CD4-positive, alpha-beta T cell treated with Interleukin-17A for 1 hour (primary cell): ENCODE measurements around the gene AP2B1.
"Not testable (repeated sequence)": the region's sequence is repeated elsewhere in the genome, so short reads cannot be mapped to it uniquely, and the experiment has no call there.

Experiments used
- DNase-seq: peaks from one replicate; pipeline ENCODE4 v3.0.0-alpha.2; 2020

AP2B1 gene

DNA sequence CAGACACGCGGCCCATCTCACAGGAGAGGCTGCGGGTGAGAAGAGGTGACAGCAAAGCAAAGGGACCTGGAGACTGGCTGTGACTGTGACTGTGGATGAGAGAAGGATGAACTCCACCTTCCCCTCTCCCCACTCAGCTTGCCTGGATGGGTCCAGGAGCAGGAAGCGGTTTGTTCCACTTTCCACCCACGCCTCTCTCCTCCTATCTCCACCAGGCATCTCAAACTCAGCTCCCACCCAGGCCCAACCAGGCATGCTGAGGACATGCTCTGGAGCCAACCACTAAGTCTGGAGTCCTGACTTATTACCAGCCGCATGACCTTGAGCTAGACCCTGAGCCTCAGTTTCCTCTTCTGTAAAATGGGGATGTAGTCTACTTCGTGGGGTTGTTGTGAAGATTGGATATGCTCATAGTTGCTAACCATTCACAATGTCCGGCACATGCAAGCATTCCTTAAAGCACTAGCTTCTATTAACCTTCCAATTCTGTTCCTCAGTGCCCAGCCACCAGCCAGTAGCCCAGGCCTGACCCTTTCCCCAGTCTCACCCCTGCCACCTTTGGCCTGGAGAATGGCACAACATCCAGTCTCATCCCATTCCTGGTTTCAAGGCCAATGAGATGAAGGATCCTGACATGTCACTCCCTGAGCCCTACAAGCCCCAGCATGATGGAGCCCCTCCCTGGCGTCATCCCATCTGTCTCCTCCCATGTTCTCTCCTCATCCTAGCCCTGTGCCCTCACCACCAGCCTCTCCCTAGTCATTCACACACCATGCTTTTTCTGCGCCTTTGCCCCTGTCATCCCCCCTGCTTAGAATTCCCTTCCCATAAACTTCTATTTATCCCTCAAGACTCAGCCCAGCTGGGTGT, 163.6 kb downstream of the AP2B1 start:
- no peak for DNase-seq

DNA sequence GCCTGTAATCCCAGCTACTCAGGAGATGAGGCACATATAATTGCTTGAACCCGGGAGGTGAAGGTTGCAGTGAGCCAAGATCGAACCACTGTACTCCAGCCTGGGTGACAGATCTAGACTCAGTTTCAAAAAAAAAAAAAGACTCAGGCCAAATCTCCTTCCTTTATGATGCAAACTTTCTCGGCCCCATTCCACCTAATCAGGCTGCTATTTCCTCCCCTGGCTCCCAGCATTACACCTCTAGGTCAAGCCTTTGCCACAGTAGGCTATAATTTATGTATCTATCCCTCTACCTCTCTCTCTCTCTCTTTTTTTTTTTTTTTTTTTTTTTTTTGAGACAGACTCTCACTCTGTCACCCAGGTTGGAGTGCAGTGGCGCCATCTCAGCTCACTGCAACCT, 164.4 kb downstream of the AP2B1 start:
- not testable (repeated sequence) for DNase-seq

DNA sequence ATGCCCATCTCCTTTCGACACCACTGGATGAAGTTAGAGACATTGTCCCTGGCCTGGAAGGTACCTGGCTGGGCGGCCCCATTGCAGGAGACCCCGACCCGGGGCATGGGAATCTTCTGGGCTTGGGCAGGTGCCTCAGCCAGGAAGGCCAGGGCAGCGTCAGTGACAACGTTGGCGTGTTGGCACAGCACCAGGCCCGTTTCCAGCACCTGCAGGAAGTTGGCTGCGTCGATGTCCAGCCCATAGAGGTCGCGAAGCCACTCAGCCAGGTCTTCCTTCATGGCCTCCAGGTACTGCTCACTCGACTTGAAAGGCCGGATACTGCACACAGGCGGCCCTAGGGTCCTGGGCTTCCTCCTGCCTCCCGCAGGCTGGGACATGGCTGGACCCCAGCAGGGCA, 165.3 kb downstream of the AP2B1 start:
- DNase-seq: no peak

DNA sequence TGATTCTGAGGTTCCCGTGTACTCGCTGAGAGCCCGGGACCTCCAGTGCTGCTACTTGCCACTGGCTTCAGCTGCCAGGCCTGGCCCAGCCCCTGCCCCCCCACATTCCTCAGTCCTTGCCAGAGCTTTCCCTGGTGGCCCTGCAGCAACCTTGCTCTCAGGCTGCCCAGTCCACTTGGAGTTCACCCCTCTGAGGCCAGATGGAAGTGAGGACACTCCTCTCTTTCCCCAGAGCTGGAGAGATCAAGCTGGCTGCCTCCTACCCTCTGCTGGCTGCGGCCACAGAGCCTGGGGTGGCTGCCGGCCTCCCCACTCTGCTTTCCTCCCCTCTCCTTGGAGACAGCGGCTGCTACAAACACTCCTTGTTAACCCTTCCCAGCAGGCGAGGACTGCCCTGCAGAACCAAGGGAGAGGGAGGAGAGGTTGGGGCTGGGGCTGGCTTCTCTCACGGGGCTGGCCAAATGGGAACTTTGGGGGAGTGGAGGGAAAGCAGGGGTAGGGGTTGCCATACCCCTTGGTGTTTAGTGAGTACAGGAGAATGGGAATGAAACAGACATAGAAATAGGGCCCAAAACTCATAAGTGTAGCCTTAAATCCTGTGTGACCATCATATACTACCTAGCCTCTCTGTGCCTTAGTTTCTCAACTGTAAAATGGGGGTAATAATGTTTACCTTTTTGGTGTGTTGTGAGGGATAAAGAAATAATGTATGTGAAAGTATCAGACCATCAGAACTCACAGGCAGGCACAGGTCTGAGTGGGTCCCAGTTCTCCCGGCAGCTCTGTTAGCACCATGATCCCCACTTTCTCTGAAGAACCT, 166.0 kb downstream of the AP2B1 start, which contains the start of gene GAS2L2:
TSS of gene GAS2L2 (minus strand) at position 295 of the 820 bp plus-strand sequence. CDS start 389 bp downstream, outside the sequence.
- DNase-seq: no peak

DNA sequence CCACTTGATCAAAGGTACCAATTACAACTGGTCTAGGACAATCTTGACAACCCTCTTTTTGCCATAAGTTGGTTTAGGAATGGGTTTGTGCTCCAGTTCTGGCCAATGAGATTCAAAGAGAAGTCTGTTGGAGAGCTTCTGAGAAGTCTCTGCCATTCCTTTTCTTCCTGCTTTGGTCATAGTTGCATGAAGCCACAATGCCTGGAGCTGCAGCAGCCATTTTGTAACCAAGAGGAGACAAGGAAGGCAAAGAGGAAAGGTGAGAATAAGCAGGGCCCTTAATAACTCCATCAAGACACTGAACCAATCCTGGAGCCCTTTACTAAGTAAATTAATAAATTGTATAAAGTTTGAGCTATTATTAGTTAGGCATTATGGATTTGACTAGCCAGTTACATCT, 170.1 kb downstream of the AP2B1 start:
- no peak for DNase-seq

DNA sequence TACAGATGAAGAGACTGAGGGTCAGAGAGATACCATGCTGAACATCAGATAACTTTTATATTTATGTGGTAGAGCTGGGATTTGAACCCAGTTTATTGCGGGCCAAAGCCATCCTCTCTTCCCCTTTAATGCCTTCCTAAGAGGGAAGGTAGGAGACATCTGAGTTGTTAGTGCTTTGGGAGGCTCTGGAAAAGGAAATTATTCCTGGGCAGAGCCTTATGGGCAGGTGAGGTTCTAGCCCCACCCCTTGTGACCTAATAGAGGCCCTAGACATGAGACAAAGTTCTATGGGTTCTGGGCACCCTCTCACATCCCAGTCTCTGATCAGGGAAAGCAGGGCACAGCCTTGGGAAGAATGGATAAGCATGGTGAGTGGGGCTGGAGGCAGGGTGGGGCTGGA, 173.5 kb downstream of the AP2B1 start, which contains the start of gene C17orf50:
TSS of gene C17orf50 (plus strand) at position 301 of the 400 bp plus-strand sequence. CDS start at position 356, 55 bp downstream.
- DNase-seq: no peak

DNA sequence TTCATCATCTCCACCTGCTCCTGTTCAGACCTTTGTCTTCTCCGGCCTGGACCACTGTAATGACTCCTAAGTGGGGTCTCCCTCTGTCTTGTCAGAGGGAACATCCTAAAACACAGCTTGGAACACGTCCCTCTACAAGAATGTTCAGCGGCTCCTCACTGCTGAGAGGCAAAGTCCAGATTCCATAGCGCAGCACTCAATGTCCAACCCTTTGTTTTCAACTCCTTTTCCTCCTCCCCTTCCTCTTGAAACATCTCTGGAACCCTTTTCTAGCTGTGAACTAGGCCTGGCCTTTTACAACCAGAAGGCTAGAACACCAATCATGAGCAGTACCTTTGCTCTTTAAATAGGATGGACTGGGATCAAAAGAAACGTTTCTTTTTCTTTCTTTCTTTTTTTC, 174.5 kb downstream of the AP2B1 start:
- no peak for DNase-seq

DNA sequence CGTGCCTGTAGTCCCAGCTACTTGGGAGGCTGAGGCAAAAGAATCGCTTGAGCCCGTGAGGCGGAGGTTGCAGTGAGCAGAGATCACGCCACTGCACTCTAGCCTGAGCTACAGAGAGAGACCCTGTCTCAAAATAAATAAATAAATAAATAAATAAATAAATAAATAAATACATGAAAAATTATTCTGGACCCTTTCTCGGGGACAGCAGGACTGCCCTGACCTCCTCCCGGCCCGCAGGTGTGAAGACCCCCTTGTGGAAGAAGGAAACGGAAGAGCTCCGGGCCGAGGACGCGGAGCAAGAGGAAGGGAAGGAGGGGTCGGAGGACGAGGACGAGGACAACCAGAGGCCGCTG, 176.6 kb downstream of the AP2B1 start:
- DNase-seq: no peak

DNA sequence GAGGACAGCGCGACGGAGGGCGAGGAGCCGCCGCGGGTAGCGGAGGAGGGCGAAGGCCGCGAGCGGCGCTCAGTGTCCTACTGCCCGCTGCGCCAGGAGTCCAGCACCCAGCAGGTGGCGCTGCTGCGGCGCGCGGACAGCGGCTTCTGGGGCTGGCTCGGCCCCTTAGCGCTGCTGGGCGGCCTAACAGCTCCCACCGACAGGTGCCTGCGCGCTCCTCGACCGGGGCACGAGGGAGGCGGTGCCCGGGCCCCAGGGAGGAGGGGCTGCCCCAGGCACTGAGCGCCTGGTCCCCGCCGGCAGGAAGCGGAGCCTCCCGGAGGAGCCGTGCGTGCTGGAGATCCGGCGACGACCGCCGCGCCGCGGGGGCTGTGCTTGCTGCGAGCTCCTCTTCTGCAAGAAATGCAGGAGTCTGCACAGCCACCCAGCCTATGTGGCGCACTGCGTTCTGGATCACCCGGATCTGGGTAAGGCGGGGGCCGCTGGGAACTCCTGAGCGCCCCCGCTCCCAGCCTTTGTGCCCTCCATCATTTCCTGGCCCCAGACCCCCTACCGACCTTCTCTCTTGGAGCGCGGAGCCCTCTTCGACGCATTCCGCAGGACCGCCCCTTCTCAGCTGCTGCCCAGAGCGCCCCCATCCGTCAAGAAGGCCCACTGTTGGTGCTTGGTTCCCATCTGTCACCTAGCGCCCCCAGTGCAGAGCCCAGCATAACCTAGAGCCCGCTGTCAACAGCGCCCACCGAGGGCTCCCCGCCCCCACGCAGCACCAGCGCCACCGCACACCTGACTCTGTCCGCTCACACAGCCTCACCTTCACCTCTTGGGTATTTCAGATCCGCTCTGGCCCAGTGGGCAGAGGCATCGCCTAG, 177.2 kb downstream of the AP2B1 start:
- peak; percentile 89 for DNase-seq

DNA sequence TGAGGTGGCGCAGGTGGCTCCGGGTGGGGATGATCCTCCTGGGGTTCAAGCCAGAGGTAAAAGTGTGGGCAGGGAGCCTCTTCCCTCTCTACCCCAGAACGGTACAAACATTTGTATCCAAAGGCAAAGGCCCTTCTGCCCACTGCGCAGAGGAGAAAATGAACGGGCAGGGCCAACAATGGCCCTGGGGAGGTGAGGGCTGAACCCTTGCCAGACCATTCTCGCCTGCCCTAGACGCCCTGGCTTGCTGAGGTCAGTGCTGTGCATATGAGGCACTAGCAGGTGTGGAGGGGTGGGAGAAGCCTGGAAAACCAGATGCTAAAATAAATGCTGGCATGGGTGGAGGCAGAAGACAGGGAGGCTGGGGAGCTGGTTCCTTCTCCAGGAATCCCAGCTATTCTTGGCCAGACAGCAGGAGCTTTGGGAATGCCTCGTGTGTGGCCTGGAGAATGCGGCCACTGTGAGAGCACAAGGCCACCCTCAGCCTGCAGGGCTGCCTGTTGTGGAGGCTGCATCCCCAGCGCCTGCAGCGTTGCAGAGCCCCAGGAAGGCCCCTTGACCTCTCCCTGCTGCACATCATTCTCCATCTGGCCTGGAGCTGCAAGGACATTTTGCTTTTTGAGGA, 178.1 kb downstream of the AP2B1 start:
- no peak for DNase-seq

DNA sequence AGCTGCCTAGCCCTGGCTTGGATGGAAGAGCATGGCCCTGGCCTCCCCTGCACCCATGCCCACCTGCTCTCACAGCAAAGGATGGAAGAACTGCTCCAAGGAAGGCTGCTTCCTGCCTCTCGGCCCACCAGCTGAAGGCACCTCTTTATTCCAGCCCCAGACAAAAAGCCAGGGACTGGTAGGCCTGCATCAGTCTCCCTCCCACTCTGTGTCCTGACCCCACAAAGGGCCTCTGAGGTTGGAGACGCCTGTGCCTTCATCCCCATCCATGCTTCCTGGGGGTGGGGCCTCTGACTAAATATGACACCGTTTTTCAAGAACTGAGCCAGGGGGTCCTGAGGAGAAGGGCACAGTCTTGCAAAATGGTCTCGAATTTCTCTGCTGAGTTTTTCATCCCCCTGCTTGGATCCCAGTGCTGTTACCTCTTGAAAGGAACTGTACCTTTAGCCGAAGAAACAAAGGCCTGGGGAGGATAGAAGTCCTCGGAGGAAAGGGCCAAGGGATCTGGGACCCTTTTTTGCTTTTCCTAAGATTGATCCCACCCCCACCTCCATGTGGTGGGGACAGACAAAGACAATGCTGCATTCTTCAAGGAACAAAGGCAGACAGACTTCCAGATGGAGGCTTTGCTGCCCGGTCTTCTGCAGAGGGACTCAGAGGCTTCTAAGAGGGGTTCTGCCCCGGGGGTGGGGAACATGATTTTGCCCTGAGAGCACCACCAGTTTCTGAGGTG, 178.8 kb downstream of the AP2B1 start:
- no peak for DNase-seq

DNA sequence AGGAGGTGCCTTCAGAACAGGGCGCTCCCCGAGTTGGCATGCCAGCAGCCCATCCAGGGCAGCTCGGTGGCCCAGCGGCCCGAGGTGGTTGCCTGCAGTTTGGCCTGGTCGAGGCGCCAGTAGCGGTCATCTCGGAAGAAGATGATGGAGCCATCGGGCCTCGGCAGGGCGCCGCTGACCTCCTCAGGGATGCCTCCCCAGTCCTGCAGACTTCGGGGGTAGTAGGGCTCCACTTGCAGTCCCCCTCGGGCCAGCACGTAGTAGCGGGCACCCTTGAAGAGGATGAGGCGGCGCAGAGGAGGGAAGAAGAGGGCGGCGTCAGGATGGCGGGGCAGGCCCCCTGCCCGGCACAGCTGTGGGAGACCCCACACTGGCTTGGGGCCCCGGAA, 179.4 kb downstream of the AP2B1 start:
- no peak for DNase-seq

DNA sequence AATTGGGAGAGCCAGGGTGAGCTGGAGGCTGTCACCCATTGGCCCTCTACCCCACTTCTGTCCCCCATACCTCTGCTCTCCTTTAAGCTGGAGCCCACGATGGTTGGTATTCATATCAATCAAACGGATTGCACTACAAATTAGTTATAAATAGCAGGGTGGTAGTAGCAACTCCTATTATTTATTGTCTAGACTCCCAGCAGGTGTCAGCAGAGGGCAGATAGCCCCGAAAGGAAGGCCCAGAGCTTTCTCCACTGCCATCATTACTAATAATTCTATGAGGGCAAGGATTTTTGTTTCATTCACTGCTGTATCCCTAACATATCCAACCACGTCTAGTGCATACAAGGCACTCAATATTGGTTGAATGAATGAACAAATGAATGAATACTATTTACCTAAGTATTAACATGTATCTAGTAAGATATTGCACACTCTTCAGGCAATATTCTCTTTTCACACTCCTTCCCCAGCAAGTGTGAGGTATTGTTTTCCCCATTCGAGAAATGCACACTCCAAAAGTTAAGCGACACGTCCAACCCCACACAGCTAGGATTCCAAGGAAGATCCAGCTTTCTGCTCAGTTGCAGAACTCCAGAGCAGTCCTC, 179.9 kb downstream of the AP2B1 start:
- DNase-seq: peak; percentile 49

DNA sequence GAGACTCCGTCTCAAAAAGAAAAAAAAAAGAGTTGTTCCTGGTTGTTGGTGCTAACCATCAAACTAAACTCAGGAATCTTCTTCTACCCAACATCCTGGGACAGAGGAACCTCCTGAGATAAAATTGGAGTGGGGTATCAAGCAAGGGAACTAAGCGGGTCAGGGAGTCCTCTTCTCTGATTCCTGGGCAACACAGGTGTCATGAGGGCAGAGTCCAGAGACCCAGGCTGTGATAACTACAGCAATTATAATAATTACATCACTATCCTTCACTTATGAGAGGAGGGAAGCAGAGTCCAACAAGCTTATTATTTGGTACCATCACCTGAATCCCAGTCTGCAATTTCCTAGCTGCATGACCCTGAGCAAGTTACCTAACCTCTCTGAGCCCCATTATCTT, 181.7 kb downstream of the AP2B1 start:
- DNase-seq: no peak

DNA sequence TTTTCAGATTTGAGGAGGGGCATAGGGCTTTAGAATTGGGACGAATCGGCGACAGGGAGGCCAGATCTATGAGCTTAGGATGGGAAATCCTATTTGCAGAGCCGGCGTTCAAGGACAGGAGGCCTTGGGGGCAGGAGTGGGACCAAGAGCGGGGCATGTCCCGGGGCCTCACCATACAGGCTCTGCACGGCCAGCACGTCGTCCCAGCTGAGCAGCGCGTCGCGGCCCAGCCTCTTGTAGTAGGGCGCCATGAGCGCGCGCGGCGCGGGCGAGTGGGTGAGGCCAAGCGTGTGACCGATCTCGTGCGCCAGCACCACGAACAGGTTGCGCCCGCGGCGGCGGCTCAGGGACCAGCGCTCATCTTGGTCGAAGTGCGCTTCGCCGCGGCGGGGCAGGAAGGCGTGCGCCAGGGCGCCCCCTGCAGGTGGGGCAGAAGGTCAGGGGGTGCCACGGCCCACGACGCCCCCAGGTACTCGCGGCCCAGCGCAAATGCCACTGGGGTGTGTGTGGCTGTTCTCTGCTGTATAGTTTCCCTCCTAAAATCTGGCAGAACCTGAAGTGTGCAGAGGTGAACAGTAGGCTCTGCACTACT, 182.9 kb downstream of the AP2B1 start:
- DNase-seq: no peak

DNA sequence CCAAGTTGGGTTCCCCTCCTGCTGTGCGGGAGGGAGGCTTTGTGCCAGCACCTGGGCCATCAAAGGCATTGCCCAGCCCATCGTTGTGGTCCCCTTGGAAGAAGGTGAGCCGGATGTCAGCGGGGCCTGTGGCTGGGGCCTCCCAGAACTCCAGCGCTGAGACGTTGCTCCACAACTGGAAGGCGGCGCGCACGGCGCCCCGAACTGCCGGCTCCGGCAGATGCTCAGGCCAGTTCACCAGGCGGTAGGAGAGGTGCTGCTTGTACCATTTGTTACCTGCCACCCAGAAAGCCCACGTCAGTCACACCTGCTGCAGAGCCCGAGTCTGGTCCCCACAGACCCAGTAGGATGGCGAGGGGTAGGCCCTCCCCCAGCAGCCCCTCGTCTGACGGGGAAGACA, 186.0 kb downstream of the AP2B1 start:
- no peak for DNase-seq

DNA sequence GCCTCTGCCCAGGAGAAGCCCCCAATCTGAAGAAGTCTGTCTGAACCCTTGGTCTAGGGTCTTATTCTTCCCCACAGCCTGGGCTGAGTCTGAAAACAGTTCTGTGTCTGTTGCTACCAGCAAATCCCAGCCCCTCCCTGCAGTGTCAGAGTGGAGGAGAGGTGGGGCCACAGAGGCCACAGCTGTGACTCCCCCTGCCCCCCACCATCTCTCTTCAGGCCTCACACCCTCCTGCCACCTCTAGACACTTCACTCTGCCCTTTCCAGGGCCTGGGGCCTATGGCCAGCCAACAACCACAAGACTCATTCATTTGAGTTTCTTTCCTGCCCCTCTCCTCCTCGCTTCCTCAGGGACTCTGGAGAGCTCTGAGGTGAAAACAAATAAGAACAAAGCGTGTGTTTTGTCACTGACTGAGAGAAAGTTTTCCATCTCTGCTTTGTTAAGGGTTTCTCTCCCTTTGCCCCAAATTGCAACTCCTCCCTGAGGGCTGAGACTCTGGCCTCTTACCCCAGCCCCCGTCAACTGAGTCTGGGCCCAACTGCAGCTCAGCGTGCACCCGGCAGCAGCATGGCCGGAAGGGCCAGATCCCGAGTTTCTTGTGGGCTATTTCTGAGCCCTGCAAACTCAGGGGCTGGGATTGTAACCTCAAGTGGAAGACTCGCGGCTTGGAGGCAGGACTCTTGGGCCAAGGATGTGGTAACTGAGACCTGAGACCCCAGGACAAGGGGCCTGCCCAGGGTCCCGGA, 186.7 kb downstream of the AP2B1 start:
- DNase-seq: no peak

DNA sequence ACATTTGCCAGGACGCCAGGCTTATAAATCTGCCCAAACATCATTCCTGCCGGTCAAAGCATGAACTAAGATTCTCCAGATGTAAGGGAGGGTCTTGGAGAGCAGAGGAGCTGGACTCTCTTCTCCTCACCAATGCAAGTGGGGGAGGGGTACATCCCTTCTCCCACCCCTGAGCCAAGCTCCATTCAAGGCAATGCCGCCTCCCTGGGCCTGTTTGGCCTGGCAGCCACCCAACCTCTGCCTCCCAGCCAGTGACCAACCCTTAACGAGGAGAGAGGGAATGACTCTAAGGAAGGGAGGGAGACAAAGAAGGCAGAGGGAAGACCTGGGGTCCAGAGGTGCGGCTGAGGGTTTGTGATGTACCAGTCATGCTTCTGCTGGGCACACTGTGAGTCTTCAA, 187.4 kb downstream of the AP2B1 start:
- DNase-seq: no peak

DNA sequence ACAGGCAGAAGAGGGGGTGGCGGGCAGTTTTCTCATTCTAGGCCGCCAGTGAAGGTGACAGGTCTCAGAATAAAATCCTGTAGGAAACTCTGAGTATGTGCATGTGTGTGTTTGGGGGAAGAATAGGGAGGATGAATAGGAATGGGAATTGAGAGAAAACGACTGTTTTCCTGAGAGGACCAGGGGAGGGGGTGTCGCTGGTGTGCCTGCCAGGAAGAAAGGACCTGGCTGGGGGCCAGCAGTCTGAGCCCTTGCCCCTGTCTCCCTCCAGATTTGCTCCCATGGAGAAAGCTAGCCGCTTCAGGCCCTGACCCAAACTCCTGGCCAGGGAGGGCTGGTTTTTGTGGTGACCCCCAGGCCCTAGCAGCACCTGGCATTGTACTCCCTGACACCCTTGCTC, 187.9 kb downstream of the AP2B1 start:
- DNase-seq: no peak

DNA sequence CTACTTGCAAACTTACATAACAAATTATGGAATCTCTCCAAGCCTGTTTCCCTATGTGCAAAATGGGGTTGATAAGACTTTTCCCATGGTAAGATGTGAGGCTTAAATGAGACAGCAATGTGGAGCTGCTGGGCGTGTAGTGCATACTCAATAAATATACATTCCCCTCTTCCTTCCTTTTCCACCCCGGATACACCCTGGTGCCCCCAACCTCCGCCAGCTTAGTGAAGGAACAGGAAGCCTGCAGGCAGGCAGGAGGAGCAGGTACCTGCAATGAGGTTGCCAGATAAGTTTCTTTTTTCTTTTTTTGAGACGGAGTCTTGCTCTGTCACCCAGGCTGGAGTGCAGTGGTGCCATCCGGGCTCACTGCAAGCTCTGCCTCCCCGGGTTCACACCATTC, 188.5 kb downstream of the AP2B1 start:
- no peak for DNase-seq
